Raji (cell line): ENCODE results near the gene GPX5.

Experiments used
- POLR2A ChIP-seq: IDR thresholded peaks from 2 replicates; pipeline ENCODE4 v1.6.1; 2011; ENCODE audit warnings: low read depth, low read length, control low read depth; ENCODE audit not compliant: insufficient read depth

GPX5 gene

DNA sequence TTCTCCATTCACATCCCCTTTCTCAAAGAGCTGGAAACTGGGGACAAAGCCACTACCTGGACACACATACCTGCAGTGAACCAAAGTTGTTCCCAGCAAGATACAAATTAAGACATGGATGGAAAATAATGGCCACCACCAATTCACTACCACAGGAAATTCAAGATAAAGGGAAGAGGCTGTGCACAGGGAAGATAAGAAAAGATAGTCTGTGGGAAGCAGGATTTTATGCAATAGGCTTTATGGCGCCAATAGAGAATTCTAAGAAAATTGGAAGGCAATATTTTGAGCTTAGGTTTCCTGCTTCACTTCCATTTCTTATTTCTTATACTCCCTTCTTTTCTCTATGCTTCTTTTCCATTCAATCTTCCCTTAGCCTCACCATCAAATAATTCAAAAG is 19.9 kb upstream of the GPX5 start:
- TF ChIP-seq POLR2A: no peak

DNA sequence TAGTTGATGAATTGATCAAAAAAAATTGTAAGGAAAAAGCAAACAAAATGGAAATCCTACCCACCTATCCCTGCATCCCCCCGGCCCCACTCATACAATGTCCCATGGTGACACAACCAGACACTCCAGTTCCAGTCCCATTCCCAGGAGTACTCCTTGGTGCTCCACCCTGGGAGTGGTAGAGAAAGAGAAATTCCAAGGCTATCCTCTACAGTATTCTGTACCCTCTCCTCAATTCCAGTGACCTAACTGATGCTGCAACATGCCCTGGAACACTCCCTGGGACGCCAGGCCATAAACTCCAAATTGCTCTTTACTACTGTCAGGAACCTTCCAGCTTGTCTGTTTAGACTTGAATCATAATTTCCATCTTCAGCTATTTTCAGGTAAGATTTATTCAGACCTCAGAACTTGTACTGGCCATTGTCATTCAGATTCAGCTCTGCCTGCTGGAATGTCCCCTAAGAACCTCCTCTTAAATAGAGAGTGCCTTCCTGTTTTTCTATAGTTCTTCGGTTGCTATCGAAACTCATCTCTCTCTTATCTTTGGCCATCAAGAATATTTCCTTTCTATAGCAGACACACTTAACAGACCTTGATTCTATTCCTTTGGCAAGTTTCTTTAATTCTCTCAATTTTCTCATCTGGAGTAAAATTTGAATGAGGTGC is 18.7 kb upstream of the GPX5 start:
- TF ChIP-seq POLR2A: no peak

GRCh38 chr6:28511628-28512300 is 13.9 kb upstream of the GPX5 start:
- TF ChIP-seq POLR2A: no peak

- TF ChIP-seq POLR2A: no peak
Observed at GRCh38 chr6:28515676-28516075, 10.0 kb upstream of the GPX5 start, which contains the start of gene GPX6. TSS of gene GPX6 (minus strand) at chr6:28515793. CDS start at chr6:28515743, 50 bp downstream.

- TF ChIP-seq POLR2A: no peak
Observed at GRCh38 chr6:28517964-28518363, 7.7 kb upstream of the GPX5 start.

DNA sequence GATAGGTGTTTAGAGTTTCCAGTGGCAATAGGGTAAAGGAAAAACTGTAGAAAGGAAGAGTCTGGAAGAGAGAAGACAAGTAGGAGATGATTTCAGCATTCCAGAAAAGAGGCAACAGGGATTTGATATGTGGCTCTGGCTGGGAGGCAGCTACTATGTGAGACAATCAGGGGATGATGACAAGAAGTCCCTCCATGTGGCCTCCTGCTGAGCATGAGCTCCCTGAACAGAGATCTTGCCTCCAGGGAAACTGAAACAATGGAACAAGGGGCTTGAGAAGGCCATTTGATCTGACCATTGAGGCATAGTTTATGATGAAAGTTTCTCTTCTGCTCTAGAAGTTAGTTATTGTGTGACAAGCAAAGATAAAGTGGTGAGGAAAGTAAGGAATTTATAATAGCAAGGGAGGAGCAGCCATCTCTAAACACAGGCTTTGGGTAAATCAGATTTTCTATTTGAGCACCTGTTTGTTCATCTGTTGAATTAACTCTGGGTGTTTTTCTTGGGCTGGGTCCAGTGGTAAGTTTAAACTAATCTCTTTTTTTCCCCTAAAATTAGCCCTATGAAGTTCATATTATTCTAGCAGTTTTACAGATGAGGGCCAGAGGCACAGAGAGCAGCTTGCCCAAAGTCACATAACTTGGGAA is 3.0 kb upstream of the GPX5 start:
- TF ChIP-seq POLR2A: no peak

DNA sequence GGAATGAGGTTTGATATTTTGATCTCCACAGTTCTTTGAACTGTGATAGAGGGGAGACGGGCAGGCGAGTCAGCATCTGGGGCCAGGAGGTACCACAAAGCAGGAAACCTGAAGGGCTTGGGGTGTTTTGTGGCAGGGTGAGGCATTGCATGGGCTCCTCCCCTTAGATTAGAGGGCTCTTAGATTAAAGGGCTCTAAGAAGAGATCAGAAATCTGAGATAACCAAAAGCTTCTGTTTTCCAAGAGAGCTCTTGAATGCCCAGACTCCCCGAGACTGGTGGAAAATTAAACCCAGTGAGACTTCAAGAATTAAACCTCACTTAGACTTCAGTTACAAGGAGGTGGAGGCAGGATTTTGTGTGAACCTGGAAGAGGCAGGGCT is 2.4 kb upstream of the GPX5 start:
- TF ChIP-seq POLR2A: no peak

DNA sequence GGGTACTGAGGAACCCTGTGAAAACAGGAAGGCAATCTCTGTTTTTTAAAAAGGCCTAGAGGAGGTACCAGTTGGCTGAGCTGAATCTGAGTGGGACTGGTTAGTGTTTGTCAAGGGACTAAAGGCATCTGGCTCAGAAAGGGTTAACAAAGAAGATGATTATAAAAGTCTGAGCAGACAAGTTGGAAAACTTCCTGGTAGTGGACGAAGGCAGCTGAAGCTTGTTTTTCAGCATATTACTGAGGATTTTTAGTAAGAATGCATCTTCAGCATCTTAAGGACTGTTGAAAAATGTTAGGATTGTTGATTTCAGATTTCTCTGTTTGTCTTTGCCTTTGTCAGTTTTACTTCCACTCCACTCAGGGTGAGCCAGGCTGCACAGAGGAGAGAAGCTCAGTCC is 5.1 kb downstream of the GPX5 start:
- no peak for TF ChIP-seq POLR2A

GRCh38 chr6:28531479-28532128 is 5.9 kb downstream of the GPX5 start:
- no peak for TF ChIP-seq POLR2A

GRCh38 chr6:28534306-28534705 is 8.6 kb downstream of the GPX5 start:
- no peak for TF ChIP-seq POLR2A

- no peak for TF ChIP-seq POLR2A
Observed at GRCh38 chr6:28534875-28535274, 9.2 kb downstream of the GPX5 start.

DNA sequence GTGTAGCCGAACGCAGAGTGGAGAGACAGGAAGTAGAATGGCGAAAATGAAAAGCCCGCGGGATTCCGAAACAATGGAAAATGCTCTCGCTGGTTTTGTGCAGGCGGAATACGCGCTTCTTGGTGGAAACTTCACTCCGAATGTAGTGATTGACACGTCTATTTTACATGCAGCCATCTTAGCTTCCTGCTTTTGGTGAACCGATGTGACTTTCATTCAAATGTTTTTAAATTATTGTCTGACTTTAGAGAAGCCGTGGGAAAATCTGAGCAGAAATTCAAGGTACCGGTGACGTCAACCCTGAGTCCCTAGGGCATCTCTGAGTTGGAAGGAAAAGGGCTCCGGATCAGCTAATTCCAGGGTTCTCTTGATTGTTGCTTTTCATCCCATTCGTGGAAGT is 11.4 kb downstream of the GPX5 start:
- TF ChIP-seq POLR2A: no peak

GRCh38 chr6:28537509-28538140 is 11.9 kb downstream of the GPX5 start:
- no peak for TF ChIP-seq POLR2A

DNA sequence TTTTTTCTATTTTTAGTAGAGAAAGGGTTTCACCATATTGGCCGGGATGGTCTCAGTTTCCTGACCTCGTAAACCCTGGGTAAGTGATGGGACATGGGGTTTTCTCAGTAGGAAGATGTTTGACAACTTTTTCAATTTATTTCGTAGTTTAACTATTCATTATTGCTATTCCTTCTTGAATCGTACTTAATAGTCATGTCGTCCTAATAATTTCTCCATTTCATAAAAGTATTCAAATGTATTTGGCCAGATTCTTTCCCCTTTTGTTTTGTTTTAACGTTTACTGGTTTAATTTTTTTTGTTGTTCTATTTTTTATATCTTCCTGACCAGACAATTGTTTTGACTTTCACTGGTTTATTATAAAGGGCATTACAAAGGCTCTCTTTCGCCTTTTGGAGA is 16.3 kb downstream of the GPX5 start:
- no peak for TF ChIP-seq POLR2A
